HepG2 (cell line): Measurements from ENCODE around the gene CHCT1. TPM values are rescaled to one million over a fixed set of nuclear protein-coding genes. Genes with fewer than 3 reads are reported as not detected.
A peak's percentile ranks its signal among the peaks of the same experiment; 100 is the strongest.

Experiments
- ARID2 ChIP-seq: sonication (generic); formaldehyde crosslinking; IDR thresholded peaks from 2 replicates; pipeline ENCODE4 v1.8.1; 2022; ENCODE audit warnings: mild to moderate bottlenecking, missing genetic modification reagents, borderline replicate concordance
- ASH2L ChIP-seq: fragments of 300-600, 200-600 bp; sonication (generic); IDR thresholded peaks from 2 replicates; pipeline ENCODE4 v1.7.0; 2017; ENCODE audit warnings: low read depth, mild to moderate bottlenecking, moderate library complexity, mixed read lengths, low read length; ENCODE audit not compliant: insufficient read length
- CC2D1A ChIP-seq: sonication (generic); formaldehyde crosslinking; IDR thresholded peaks from 2 replicates; pipeline ENCODE4 v1.8.1; 2023; ENCODE audit warnings: mild to moderate bottlenecking, missing genetic modification reagents
- EP300 ChIP-seq, 3 experiments: sonication (generic) in 1 of 3; formaldehyde crosslinking in 1 of 3; IDR thresholded peaks; 2 replicates each; pipeline versions ENCODE4 v1.5.1 to v1.6.1; 2011 to 2020; ENCODE audit warnings: low read depth in 2 of 3, low read length in 2 of 3, borderline replicate concordance in 1 of 3, improper control_type of control experiment in 1 of 3, mild to moderate bottlenecking in 1 of 3, missing genetic modification reagents in 1 of 3, moderate library complexity in 1 of 3
- FIP1L1 ChIP-seq: fragments of 200-400 bp; formaldehyde crosslinking; IDR thresholded peaks from 2 replicates; pipeline ENCODE4 v1.6.1; 2018; ENCODE audit warnings: low read depth, mild to moderate bottlenecking, low read length, moderate library complexity, borderline replicate concordance; ENCODE audit not compliant: insufficient read depth
- FOXO1 ChIP-seq: sonication (generic); formaldehyde crosslinking; IDR thresholded peaks from 2 replicates; pipeline ENCODE4 v1.4.0; 2020; ENCODE audit warnings: missing genetic modification reagents
- GABPB1 ChIP-seq: IDR thresholded peaks from 2 replicates; pipeline ENCODE4 v1.6.1; 2016; ENCODE audit warnings: mild to moderate bottlenecking, missing genetic modification reagents, moderate library complexity, missing compliant biosample characterization
- HCFC1 ChIP-seq: fragments of 150-350 bp; IDR thresholded peaks from 2 replicates; pipeline ENCODE4 v1.6.1; 2014; ENCODE audit warnings: low read depth, low read length
- JDP2 ChIP-seq: sonication (generic); formaldehyde crosslinking; IDR thresholded peaks from 2 replicates; pipeline ENCODE4 v1.8.1; 2022; ENCODE audit warnings: missing genetic modification reagents, borderline replicate concordance
- LCORL ChIP-seq, 2 experiments: fragments of 450-650 bp in 1 of 2; sonication (generic) in 1 of 2; formaldehyde crosslinking in 1 of 2; IDR thresholded peaks; 2 replicates each; pipeline versions ENCODE4 v1.5.0 to v1.6.1; 2017 to 2020; ENCODE audit warnings: antibody characterized with exemption in 1 of 2, missing genetic modification reagents in 1 of 2
- NR3C1 ChIP-seq: sonication (generic); formaldehyde crosslinking; IDR thresholded peaks from 2 replicates; pipeline ENCODE4 v1.4.0; 2020; ENCODE audit warnings: missing genetic modification reagents
- SKI ChIP-seq: fragments of 450-650 bp; IDR thresholded peaks from one replicate; pipeline ENCODE4 v1.6.1; 2018; ENCODE audit warnings: mild to moderate bottlenecking; ENCODE audit not compliant: partially characterized antibody
- TP53 ChIP-seq: sonication (generic); formaldehyde crosslinking; conservative IDR thresholded peaks from 2 replicates; pipeline ENCODE4 v1.4.0; 2020; ENCODE audit warnings: missing genetic modification reagents
- ZMYM2 ChIP-seq: sonication (generic); formaldehyde crosslinking; IDR thresholded peaks from 2 replicates; pipeline ENCODE4 v1.8.0; 2022; ENCODE audit warnings: mild to moderate bottlenecking, missing genetic modification reagents
- ZNF121 ChIP-seq: sonication (generic); formaldehyde crosslinking; IDR thresholded peaks from 2 replicates; pipeline ENCODE4 v1.5.0; 2020; ENCODE audit warnings: mild to moderate bottlenecking, missing genetic modification reagents
- ZNF326 ChIP-seq: sonication (generic); formaldehyde crosslinking; IDR thresholded peaks from 2 replicates; pipeline ENCODE4 v1.4.0; 2020; ENCODE audit warnings: missing genetic modification reagents, borderline replicate concordance
- ZNF431 ChIP-seq: sonication (generic); formaldehyde crosslinking; IDR thresholded peaks from 2 replicates; pipeline ENCODE4 v1.9.0; 2022; ENCODE audit warnings: missing genetic modification reagents, low read depth, mild to moderate bottlenecking, borderline replicate concordance
- ZNF549 ChIP-seq: sonication (generic); formaldehyde crosslinking; IDR thresholded peaks from 2 replicates; pipeline ENCODE4 v1.5.0; 2020; ENCODE audit warnings: missing genetic modification reagents
- ZNF839 ChIP-seq: sonication (generic); formaldehyde crosslinking; IDR thresholded peaks from 2 replicates; pipeline ENCODE4 v1.4.0; 2020; ENCODE audit warnings: missing genetic modification reagents, mild to moderate bottlenecking, borderline replicate concordance
- polyA plus RNA-seq, 8 experiments: library from polyadenylated mRNA; depleted of rRNA in 3 of 8; stranded (reverse) in 7 of 8; unstranded in 1 of 8; fragments of >200 nt; fragmentation: Illumina TruSeq in 4 of 8; extraction: Trizol in 4 of 8; gene quantifications; 2 replicates each; pipeline versions ENCODE4 v1.2.1 to v1.2.3, GENCODE V29; 2011 to 2016; ENCODE audit warnings: low read depth in 4 of 8, missing spikeins in 1 of 8, mixed read lengths in 1 of 8; ENCODE audit not compliant: insufficient read depth in 1 of 8
- total RNA-seq, 5 experiments: library from RNA; depleted of rRNA; stranded (reverse); fragments of >200 nt; fragmentation: Illumina TruSeq; extraction: Trizol; gene quantifications; 2 replicates each; pipeline ENCODE4 v1.2.3, GENCODE V29; 2016; ENCODE audit warnings: low read depth in 1 of 5
- TF ChIP-seq, protein P1 (sequence below): sonication (generic); formaldehyde crosslinking; IDR thresholded peaks from 2 replicates; pipeline ENCODE4 v1.4.0; 2020; ENCODE audit warnings: missing genetic modification reagents
- TF ChIP-seq, protein P2 (sequence below): sonication (generic); formaldehyde crosslinking; IDR thresholded peaks from 2 replicates; pipeline ENCODE4 v1.5.1; 2020; ENCODE audit warnings: missing genetic modification reagents, mild to moderate bottlenecking, borderline replicate concordance
- TF ChIP-seq, protein P3 (sequence below): sonication (generic); formaldehyde crosslinking; IDR thresholded peaks from 2 replicates; pipeline ENCODE4 v1.8.0; 2022; ENCODE audit warnings: missing genetic modification reagents, mild to moderate bottlenecking, inconsistent platforms, borderline replicate concordance
- TF ChIP-seq, protein P4 (sequence below): IDR thresholded peaks from 2 replicates; pipeline ENCODE4 v1.6.1; 2016; ENCODE audit warnings: missing genetic modification reagents, missing compliant biosample characterization
- TF ChIP-seq, protein P5 (sequence below): sonication (generic); formaldehyde crosslinking; IDR thresholded peaks from 2 replicates; pipeline ENCODE4 v1.4.0; 2020; ENCODE audit warnings: mild to moderate bottlenecking, missing genetic modification reagents

CHCT1 gene
- total and polyA plus RNA-seq, 2 of the 13 experiments (the other 11 are each of a cell fraction or from before 2014, with no cell fraction given): not detected

DNA sequence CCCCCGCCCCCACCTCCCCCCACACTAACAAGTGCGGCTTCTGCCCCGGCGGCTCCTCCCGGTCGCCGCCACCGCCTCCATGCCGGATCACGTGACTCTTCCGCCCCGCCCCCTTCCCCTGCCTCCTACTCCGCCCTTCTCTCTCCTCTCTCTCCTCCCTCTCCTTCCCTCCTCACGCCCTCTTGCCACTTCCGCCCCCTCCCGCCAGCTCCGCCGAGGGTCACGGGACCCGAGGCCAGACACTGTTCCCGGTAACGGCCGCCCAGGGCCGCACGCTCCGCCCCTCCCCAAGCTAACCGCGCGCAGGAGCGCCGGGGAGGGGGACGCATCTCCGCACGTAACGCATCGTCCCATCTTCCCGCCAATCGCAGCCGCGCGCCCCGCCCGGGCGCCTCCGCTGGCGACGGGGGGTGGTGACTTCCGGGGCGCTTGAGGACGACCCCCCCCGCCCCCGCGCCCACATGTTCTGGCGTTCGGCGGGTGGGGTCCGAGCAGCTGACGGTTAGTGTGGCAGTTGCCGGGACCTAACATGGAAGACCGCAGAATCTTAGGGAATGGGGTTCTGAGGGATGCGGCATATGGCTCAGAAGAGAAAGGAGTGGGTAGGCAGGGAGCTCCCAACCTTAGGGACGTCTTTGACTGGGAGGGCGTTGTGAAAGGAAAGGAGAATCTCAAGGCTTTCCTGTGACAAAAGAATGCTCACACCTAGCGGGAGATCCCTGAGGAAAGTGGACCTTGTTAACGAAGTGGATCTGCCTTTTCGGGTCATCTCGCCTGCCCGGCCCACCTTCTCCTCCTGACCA is 30.0 kb upstream of the CHCT1 start, which contains the start of gene USP32 (continued):
- TF ChIP-seq LCORL (IDR thresholded peaks at IDR 0.05) (no peak; the same call in 1 of the 2 replicates), LCORL (CRISPR knock-in tag; IDR thresholded peaks at IDR 0.05) (peak; percentile 75; the same call in 1 of the 2 replicates), ZNF326 (no peak), JDP2 (peak; percentile 32; the same call in 1 of the 2 replicates), EP300 (IDR thresholded peaks at IDR 0.05; ENCODE audit: low read depth in 2 of 2, low read length in 2 of 2) (peak in 1 of 2 experiments; percentile 66; a peak in 3 of 4 replicates), EP300 (CRISPR knock-in tag; IDR thresholded peaks at IDR 0.05; ENCODE audit: borderline replicate concordance) (peak; percentile 87), CC2D1A (CRISPR knock-in tag) (no peak), ZNF839 (peak; percentile 76; the same call in 1 of the 2 replicates), TP53 (CRISPR knock-in tag) (peak; percentile 81; the same call in 1 of the 2 replicates), FIP1L1 (peak; percentile 79; the same call in 1 of the 2 replicates), ZMYM2 (no peak), ZNF121 (no peak; the same call in 1 of the 2 replicates), ARID2 (CRISPR knock-in tag) (peak; percentile 94), HCFC1 (peak; percentile 35), FOXO1 (CRISPR knock-in tag) (no peak; the same call in 1 of the 2 replicates), ZNF549 (CRISPR knock-in tag) (no peak), ZNF431 (CRISPR knock-in tag) (peak; percentile 86; the same call in 1 of the 2 replicates), ASH2L (peak; percentile 94), SKI (peak; percentile 88), NR3C1 (CRISPR knock-in tag) (no peak), GABPB1 (peak; percentile 96)
- TF ChIP-seq, protein P1, sequence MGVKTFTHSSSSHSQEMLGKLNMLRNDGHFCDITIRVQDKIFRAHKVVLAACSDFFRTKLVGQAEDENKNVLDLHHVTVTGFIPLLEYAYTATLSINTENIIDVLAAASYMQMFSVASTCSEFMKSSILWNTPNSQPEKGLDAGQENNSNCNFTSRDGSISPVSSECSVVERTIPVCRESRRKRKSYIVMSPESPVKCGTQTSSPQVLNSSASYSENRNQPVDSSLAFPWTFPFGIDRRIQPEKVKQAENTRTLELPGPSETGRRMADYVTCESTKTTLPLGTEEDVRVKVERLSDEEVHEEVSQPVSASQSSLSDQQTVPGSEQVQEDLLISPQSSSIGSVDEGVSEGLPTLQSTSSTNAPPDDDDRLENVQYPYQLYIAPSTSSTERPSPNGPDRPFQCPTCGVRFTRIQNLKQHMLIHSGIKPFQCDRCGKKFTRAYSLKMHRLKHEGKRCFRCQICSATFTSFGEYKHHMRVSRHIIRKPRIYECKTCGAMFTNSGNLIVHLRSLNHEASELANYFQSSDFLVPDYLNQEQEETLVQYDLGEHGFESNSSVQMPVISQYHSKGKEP (CRISPR knock-in tag): no peak
- TF ChIP-seq, protein P2, sequence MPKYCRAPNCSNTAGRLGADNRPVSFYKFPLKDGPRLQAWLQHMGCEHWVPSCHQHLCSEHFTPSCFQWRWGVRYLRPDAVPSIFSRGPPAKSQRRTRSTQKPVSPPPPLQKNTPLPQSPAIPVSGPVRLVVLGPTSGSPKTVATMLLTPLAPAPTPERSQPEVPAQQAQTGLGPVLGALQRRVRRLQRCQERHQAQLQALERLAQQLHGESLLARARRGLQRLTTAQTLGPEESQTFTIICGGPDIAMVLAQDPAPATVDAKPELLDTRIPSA (CRISPR knock-in tag): no peak; the same call in 1 of the 2 replicates
- TF ChIP-seq, protein P3, sequence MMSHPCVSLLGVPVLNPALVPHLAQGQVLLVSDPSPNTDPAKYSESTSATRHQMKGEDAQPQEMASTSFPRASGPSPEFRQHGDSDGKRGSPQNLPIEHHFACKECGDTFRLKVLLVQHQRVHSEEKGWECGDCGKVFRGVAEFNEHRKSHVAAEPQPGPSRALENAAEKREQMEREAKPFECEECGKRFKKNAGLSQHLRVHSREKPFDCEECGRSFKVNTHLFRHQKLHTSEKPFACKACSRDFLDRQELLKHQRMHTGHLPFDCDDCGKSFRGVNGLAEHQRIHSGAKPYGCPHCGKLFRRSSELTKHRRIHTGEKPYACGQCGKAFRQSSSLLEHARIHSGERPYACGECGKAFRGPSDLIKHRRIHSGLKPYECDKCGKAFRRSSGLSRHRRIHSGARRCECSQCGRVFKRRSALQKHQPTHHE: no peak; the same call in 1 of the 2 replicates
- TF ChIP-seq, protein P4, sequence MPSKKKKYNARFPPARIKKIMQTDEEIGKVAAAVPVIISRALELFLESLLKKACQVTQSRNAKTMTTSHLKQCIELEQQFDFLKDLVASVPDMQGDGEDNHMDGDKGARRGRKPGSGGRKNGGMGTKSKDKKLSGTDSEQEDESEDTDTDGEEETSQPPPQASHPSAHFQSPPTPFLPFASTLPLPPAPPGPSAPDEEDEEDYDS (CRISPR knock-in tag): peak; percentile 85
- TF ChIP-seq, protein P5, sequence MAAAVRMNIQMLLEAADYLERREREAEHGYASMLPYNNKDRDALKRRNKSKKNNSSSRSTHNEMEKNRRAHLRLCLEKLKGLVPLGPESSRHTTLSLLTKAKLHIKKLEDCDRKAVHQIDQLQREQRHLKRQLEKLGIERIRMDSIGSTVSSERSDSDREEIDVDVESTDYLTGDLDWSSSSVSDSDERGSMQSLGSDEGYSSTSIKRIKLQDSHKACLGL (CRISPR knock-in tag): peak; percentile 92
